Mucosa of rectum (tissue), 2 donors: Measurements from ENCODE around the gene MYOM1.

Source experiments
- H3K27ac ChIP-seq, 2 donors: one replicate each; pipeline ENCODE4 v1.7.0; 2013; ENCODE audit warnings: inconsistent platforms in 2 of 2, low read depth in 2 of 2, low read length in 2 of 2
- H3K27me3 ChIP-seq, 2 donors: one replicate each; pipeline ENCODE4 v1.7.0; 2013; ENCODE audit warnings: low read length in 2 of 2; ENCODE audit not compliant: control insufficient read depth in 2 of 2, insufficient read depth in 2 of 2
- H3K36me3 ChIP-seq, 2 donors: one replicate each; pipeline ENCODE4 v1.7.0; 2013; ENCODE audit warnings: low read length in 2 of 2; ENCODE audit not compliant: control insufficient read depth in 2 of 2, insufficient read depth in 2 of 2
- H3K4me1 ChIP-seq, 2 donors: one replicate each; pipeline ENCODE4 v1.7.0; 2013; ENCODE audit warnings: low read length in 2 of 2, mild to moderate bottlenecking in 1 of 2; ENCODE audit not compliant: control insufficient read depth in 2 of 2, insufficient read depth in 2 of 2
- H3K4me3 ChIP-seq, 2 donors: one replicate each; pipeline ENCODE4 v1.7.0; 2013; ENCODE audit warnings: low read length in 2 of 2
- H3K9ac ChIP-seq, 2 donors: one replicate each; pipeline ENCODE4 v1.7.0; 2013; ENCODE audit warnings: low read length in 2 of 2, low read depth in 1 of 2, mild to moderate bottlenecking in 1 of 2
- H3K9me3 ChIP-seq, 2 donors: one replicate each; pipeline ENCODE4 v1.7.0; 2013; ENCODE audit warnings: low read length in 2 of 2; ENCODE audit not compliant: control insufficient read depth in 2 of 2
- donor health status: healthy.
- donor health status: Normal muscosa, but diverticular disease.

Gene MYOM1

GRCh38 chr18:3250237-3251107 lies 30.7 kb upstream of the MYOM1 start:
- Histone ChIP-seq H3K27me3 (no peaks in the 10 kb centered on the region), H3K4me3 (peak overlapping the region in 1 of 2 donors; percentile 32), H3K9ac (no peak overlapping the region), H3K9me3 (no peaks in the 10 kb centered on the region), H3K4me1 (peaks cover 14 to 22% of the 10 kb centered on the region in 2 donors), H3K27ac (peak overlapping the region in 1 of 2 donors; percentile 7), H3K36me3 (peaks cover 28 to 29% of the 10 kb centered on the region in 2 donors)

- Histone ChIP-seq H3K27ac (peak overlapping the region; percentile 98 to 100), H3K4me3 (peak overlapping the region; percentile 93 to 99), H3K9ac (peak overlapping the region; percentile 99 to 100), H3K36me3 (peaks cover 11 to 12% of the 10 kb centered on the region in 2 donors), H3K27me3 (no peaks in the 10 kb centered on the region), H3K4me1 (peaks cover 16 to 26% of the 10 kb centered on the region in 2 donors), H3K9me3 (no peaks in the 10 kb centered on the region)
Observed at GRCh38 chr18:3248658-3249359, 29.0 kb upstream of the MYOM1 start.

DNA sequence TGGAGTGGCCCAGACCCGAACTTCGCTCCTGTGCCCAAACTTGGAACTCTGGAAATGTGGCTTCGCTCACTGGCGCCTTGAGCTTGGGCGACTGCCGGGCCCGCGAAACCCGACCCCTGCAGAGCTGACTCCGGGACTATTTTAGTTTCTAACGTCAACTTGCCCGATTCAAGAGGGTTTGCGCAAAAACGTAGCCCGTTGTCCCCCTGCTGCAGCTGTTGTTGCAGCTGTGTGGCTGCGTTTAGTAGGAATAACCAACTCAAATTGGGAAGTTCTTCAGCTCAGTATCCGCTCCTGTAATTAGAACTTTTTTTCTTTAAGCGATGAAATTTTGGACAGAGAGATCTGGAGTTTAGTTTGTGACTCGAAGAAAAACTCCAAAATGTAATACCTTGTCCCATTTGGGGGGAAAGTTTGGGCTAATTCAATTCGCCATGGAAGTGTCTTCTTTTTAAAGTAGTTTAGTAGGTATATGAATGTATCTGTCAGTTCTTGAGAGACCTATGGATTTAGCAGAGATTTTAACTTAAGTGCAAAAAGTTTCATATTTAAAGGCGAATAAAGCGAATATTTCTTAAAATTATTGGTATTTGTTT lies 28.4 kb upstream of the MYOM1 start:
- Histone ChIP-seq H3K9me3 (no peaks in the 10 kb centered on the region), H3K9ac (peak overlapping the region; percentile 99 to 100), H3K36me3 (peaks cover 4 to 6% of the 10 kb centered on the region in 2 donors), H3K27me3 (no peaks in the 10 kb centered on the region), H3K27ac (peak overlapping the region; percentile 98 to 100), H3K4me3 (peak overlapping the region; percentile 93 to 99), H3K4me1 (peaks cover 14 to 26% of the 10 kb centered on the region in 2 donors)

- H3K9me3 ChIP-seq: no peaks in the 10 kb centered on the region
Observed at GRCh38 chr18:3247240-3248061, 27.7 kb upstream of the MYOM1 start, which contains the start of gene MYL12A. TSS of gene MYL12A (plus strand) at chr18:3247801. CDS start at chr18:3253248, 5,447 bp downstream.

DNA sequence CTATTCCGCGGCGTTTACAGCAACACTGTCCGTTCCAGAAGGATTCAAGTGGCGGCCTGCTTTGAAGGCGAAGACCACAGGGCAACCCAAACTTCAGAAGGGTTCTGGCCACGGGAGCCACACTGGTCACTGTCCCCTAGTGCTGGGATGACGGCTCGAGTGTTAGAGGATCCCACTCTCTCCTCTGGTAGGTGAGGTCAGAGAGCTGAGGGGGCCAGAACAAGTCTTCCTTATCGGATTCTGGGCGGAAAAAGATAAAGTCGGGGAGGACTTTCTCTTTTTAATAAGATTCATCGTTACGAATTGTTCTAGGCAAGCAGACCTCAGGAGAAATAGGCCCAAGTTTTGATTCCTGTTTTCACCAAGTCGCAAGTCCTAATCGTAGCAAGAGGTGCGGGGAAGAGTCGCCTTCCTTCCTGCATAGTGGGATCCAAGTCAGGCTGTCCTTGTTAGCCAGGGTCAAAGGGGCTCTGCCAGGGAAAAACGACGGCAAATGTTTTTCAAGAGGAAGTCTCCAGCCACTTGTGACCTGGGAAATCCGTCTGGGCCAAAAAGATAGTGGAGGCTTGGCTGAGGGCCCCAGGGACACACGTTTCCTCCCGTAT lies 27.0 kb upstream of the MYOM1 start:
- peak overlapping the region; percentile 98 to 100 for H3K27ac ChIP-seq

More at GRCh38 chr18:3247240-3248061, 27.7 kb upstream of the MYOM1 start, which contains the start of gene MYL12A:
- H3K27me3 ChIP-seq: no peaks in the 10 kb centered on the region
- peak within 1 kb of the TSS; percentile 93 to 99 for H3K4me3 ChIP-seq
- H3K27ac ChIP-seq: peak within 1 kb of the TSS; percentile 98 to 100
- peaks cover 0 to 4% of the 10 kb centered on the region in 2 donors for H3K36me3 ChIP-seq
- H3K4me1 ChIP-seq: peaks cover 14 to 26% of the 10 kb centered on the region in 2 donors
- H3K9ac ChIP-seq: peak within 1 kb of the TSS; percentile 99 to 100

GRCh38 chr18:3245853-3246634 lies 26.3 kb upstream of the MYOM1 start:
- Histone ChIP-seq H3K27me3 (no peaks in the 10 kb centered on the region), H3K4me3 (peak overlapping the region; percentile 93 to 99), H3K9me3 (no peaks in the 10 kb centered on the region), H3K4me1 (peaks cover 14 to 26% of the 10 kb centered on the region in 2 donors), H3K9ac (peak overlapping the region; percentile 99 to 100), H3K36me3 (peaks cover 0 to 4% of the 10 kb centered on the region in 2 donors), H3K27ac (peak overlapping the region; percentile 98 to 100)

More for the DNA sequence above, 27.0 kb upstream of the MYOM1 start:
- Histone ChIP-seq H3K4me1 (peaks cover 14 to 26% of the 10 kb centered on the region in 2 donors), H3K9ac (peak overlapping the region; percentile 99 to 100), H3K9me3 (no peaks in the 10 kb centered on the region), H3K27me3 (no peaks in the 10 kb centered on the region), H3K36me3 (peaks cover 0 to 4% of the 10 kb centered on the region in 2 donors), H3K4me3 (peak overlapping the region; percentile 93 to 99)

DNA sequence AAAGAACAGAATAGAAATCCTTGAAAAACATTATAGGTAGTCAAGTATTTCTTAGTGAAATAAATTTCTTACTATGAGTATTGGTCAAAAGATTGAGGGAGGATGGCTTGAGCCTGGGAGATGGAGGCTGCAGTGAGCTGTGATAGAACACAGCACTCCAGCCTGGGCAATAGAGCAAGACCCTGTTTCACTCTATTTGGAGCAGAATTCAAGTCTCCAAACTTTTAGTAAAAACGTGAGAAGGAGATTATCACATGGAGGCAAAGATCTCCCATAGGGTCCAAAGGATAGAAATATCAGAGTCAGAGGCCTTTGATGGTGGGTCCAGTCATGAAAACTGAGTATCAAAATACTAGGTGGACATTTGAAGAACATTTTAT lies 25.4 kb upstream of the MYOM1 start:
- H3K4me1 ChIP-seq: peaks cover 14 to 21% of the 10 kb centered on the region in 2 donors
- no peak overlapping the region for H3K9ac ChIP-seq
- H3K36me3 ChIP-seq: peaks cover 0 to 4% of the 10 kb centered on the region in 2 donors
- H3K27me3 ChIP-seq: no peaks in the 10 kb centered on the region
- H3K9me3 ChIP-seq: no peaks in the 10 kb centered on the region
- H3K27ac ChIP-seq: no peak overlapping the region
- peak overlapping the region in 1 of 2 donors; percentile 99 for H3K4me3 ChIP-seq

DNA sequence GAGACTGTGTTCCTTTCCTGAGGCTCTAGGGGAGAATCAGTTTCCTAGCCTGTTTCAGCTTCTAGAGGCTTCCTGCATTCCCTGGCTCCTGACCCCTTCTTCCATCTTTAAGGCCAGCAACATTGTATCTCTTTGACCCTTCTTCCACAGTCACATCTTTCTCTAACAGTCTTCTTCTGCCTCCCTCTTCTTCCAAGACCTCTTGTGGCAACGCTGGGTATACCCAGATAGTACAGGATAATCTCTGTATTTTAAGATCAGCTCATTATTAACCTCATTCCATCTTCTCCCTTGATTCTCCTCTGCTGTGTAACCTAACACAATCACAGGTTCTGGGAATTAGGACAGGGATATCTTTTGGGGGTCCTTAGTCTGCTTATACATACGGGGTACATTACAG lies 19.0 kb upstream of the MYOM1 start:
- no peak overlapping the region for H3K4me3 ChIP-seq
- no peak overlapping the region for H3K27ac ChIP-seq
- no peaks in the 10 kb centered on the region for H3K9me3 ChIP-seq
- no peaks in the 10 kb centered on the region for H3K36me3 ChIP-seq
- H3K4me1 ChIP-seq: peaks cover 0 to 5% of the 10 kb centered on the region in 2 donors
- H3K27me3 ChIP-seq: no peaks in the 10 kb centered on the region
- no peak overlapping the region for H3K9ac ChIP-seq
